HUES6 (cell line): ENCODE data around the gene ZMIZ1.

Source experiments
- H3K27ac ChIP-seq: 2 replicates; pipeline ENCODE4 v1.7.0; 2013; ENCODE audit warnings: low read depth, mild to moderate bottlenecking, low read length, inconsistent platforms
- H3K27me3 ChIP-seq: 2 replicates; pipeline ENCODE4 v1.6.1; 2013; ENCODE audit warnings: low read length; ENCODE audit not compliant: control insufficient read depth, insufficient read depth
- H3K36me3 ChIP-seq: 2 replicates; pipeline ENCODE4 v1.6.1; 2013; ENCODE audit warnings: low read length; ENCODE audit not compliant: control insufficient read depth, insufficient read depth
- H3K4me1 ChIP-seq: 2 replicates; pipeline ENCODE4 v1.6.1; 2013; ENCODE audit warnings: low read length; ENCODE audit not compliant: control insufficient read depth, insufficient read depth
- H3K4me3 ChIP-seq: 2 replicates; pipeline ENCODE4 v1.5.1; 2013; ENCODE audit warnings: low read depth, low read length
- H3K9ac ChIP-seq: one replicate; pipeline ENCODE4 v1.6.1; 2013; ENCODE audit warnings: mild to moderate bottlenecking, low read length
- H3K9me3 ChIP-seq: 2 replicates; pipeline ENCODE4 v1.6.1; 2013; ENCODE audit warnings: low read depth, low read length; ENCODE audit not compliant: control insufficient read depth, insufficient read depth

ZMIZ1 gene

GRCh38 chr10:79147796-79148451, 79.2 kb downstream of the ZMIZ1 start:
- no peak overlapping the region for H3K4me3 ChIP-seq
- H3K27ac ChIP-seq = no peak overlapping the region
- H3K9me3 ChIP-seq = no peaks in the 10 kb centered on the region
- no peaks in the 10 kb centered on the region for H3K27me3 ChIP-seq
- peaks cover 81% of the 10 kb centered on the region for H3K4me1 ChIP-seq
- H3K36me3 ChIP-seq = 0 out of 2 replicates have a peak, but pooled peaks cover 12% of the 10 kb centered on the region
- no peak overlapping the region for H3K9ac ChIP-seq

DNA sequence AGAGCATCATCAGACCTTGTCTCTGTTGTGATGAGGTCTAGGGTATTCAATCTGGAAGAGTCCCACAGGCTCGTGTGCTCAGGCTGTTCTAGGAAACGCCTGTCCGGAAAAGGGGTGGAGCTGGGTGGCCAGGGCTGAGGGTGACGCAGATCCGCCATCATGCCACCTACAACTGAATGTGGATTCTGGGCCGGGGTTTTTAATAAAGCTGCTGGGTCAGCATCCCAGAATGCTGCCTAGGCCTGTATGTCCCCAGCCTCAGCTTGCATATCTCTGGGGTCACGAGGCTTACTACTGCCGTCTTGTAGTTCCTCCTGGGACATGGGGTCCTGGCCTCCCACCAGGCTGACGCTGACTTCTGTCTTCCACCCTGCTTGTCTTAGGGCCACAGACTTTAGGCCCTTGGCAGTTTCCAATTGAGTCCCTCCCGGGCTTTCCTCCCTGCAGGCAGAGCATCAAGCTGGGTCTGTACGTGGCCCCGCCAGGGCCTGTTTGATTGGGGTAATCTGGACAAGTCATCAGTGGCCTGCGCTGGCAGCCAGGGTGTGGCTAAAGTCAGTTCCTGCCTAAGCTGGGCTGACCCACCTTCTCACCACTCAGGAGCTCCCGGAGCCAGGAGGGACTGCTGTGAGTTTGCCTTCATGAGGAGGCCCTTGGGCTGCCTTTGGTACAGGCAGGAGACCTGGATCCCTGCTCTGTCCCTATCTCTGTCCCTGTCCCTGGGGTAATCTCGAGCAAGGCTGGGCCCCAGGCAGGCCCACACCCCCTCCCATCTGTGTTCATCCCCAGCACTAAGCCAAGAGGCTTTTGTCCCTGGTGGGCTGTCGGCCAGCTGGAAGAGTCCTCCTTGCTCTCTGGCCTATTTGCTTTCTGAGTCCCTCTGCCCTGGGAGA, 79.9 kb downstream of the ZMIZ1 start:
- Histone ChIP-seq H3K27me3 (no peaks in the 10 kb centered on the region), H3K4me3 (no peak overlapping the region), H3K4me1 (peaks cover 78% of the 10 kb centered on the region), H3K9me3 (no peaks in the 10 kb centered on the region), H3K9ac (peak overlapping the region; percentile 15), H3K27ac (peak overlapping the region; percentile 69; the same call in 1 of the 2 replicates), H3K36me3 (0 out of 2 replicates have a peak, but pooled peaks cover 12% of the 10 kb centered on the region)

- Histone ChIP-seq H3K9me3 (no peaks in the 10 kb centered on the region), H3K36me3 (0 out of 2 replicates have a peak, but pooled peaks cover 6% of the 10 kb centered on the region), H3K27me3 (no peaks in the 10 kb centered on the region), H3K9ac (peak overlapping the region; percentile 15), H3K27ac (peak overlapping the region; percentile 69; the same call in 1 of the 2 replicates), H3K4me3 (no peak overlapping the region), H3K4me1 (peaks cover 72% of the 10 kb centered on the region)
Measured at GRCh38 chr10:79149345-79149661, 80.5 kb downstream of the ZMIZ1 start.

GRCh38 chr10:79149662-79150443, 81.1 kb downstream of the ZMIZ1 start:
- H3K4me1 ChIP-seq = peaks cover 68% of the 10 kb centered on the region
- H3K9me3 ChIP-seq = no peaks in the 10 kb centered on the region
- H3K27me3 ChIP-seq = no peaks in the 10 kb centered on the region
- H3K36me3 ChIP-seq = 0 out of 2 replicates have a peak, but pooled peaks cover 5% of the 10 kb centered on the region
- H3K9ac ChIP-seq = peak overlapping the region; percentile 27
- H3K4me3 ChIP-seq = no peak overlapping the region
- H3K27ac ChIP-seq = peak overlapping the region; percentile 69; the same call in 1 of the 2 replicates

DNA sequence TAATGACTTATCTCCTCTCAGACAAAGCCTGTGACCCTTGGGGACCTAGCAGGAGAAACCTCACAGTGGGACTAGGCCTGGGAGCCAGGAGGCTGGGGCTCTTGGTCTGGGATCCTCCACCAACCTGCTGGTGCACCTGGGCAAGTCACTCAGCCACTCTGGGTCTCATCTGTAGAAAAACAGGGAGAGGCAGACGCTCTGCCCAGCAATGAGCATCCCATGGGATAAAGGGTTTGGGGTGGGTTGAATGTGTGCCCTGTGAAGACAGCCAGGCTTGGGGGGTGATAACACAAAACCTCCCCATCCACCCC, 81.6 kb downstream of the ZMIZ1 start:
- Histone ChIP-seq H3K4me1 (peaks cover 68% of the 10 kb centered on the region), H3K27ac (peak overlapping the region; percentile 69; the same call in 1 of the 2 replicates), H3K9me3 (no peaks in the 10 kb centered on the region)

GRCh38 chr10:79152423-79152817, 83.7 kb downstream of the ZMIZ1 start:
- H3K27ac ChIP-seq = peak overlapping the region; percentile 91
- H3K9ac ChIP-seq = peak overlapping the region; percentile 57
- H3K9me3 ChIP-seq = no peaks in the 10 kb centered on the region
- 0 out of 2 replicates have a peak, but pooled peaks cover 2% of the 10 kb centered on the region for H3K36me3 ChIP-seq
- no peak overlapping the region for H3K4me3 ChIP-seq
- H3K27me3 ChIP-seq = no peaks in the 10 kb centered on the region
- H3K4me1 ChIP-seq = peaks cover 75% of the 10 kb centered on the region

More for the DNA sequence above, 81.6 kb downstream of the ZMIZ1 start:
- 0 out of 2 replicates have a peak, but pooled peaks cover 5% of the 10 kb centered on the region for H3K36me3 ChIP-seq
- no peak overlapping the region for H3K4me3 ChIP-seq
- H3K27me3 ChIP-seq = no peaks in the 10 kb centered on the region
- peak overlapping the region; percentile 27 for H3K9ac ChIP-seq

DNA sequence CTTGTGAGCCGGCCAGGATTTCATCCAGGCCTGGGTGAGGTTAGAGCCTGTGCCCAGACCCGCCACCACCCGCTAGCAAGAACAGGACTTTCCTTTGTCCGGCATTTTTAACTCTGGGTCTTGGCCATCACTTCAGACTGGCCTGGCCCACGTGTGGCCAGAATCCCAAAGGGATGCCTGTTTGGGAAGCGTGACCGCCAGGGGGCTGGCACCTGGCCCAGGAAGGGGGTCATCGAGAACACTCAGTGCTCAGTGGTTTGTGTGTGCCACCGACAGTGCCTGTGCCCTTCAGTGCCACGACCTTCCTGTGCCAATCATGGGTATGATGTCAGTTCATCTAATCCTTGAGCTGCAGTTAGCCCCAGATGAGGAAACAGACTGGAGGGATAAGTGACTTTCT, 85.0 kb downstream of the ZMIZ1 start:
- H3K4me3 ChIP-seq = no peak overlapping the region
- peaks cover 78% of the 10 kb centered on the region for H3K4me1 ChIP-seq
- no peaks in the 10 kb centered on the region for H3K9me3 ChIP-seq
- H3K27ac ChIP-seq = no peak overlapping the region
- H3K9ac ChIP-seq = no peak overlapping the region
- no peaks in the 10 kb centered on the region for H3K36me3 ChIP-seq
- H3K27me3 ChIP-seq = no peaks in the 10 kb centered on the region

DNA sequence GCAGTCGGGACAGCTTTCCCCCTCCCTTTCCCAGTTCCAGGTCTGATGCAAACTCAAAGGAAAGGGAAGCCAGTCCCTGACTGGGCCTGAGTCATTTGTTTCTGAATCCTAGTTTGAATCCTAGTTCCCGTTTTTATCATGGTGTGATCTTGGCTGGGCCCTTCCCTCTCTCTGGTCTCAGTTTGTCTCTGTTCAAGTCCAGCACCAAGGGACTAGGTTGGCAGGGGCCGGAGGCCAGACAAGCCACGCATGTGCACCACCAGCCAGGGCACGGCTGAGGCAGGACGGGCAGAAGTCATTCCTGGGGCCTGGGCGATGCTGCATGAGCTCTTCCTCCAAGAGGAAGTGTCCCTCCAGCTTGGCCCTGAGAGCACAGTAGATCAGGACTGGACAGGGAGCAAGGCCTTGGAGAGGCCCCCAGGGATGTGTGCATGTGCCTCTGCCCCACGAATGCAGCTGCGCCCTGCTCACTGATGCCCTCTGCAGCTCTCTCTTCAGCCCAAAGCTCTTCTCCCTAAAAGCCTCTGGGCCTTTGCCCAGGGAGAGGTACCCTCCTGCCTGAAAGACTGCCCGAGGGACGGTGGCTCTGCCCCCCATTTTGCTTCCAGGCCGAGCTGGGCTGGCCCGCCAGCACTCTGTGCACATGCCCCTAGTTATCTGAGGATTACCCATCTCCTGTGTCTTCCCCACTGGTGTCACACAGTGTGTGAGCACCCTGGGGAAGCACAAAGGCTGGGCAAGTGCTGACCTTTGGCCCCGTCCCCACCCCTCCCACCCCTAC, 86.7 kb downstream of the ZMIZ1 start:
- Histone ChIP-seq H3K27ac (0 out of 2 replicates have a peak overlapping the region, but pooled peaks have one; percentile 37), H3K9me3 (no peaks in the 10 kb centered on the region), H3K4me1 (peaks cover 77% of the 10 kb centered on the region), H3K27me3 (no peaks in the 10 kb centered on the region), H3K36me3 (no peaks in the 10 kb centered on the region), H3K4me3 (no peak overlapping the region), H3K9ac (no peak overlapping the region)

DNA sequence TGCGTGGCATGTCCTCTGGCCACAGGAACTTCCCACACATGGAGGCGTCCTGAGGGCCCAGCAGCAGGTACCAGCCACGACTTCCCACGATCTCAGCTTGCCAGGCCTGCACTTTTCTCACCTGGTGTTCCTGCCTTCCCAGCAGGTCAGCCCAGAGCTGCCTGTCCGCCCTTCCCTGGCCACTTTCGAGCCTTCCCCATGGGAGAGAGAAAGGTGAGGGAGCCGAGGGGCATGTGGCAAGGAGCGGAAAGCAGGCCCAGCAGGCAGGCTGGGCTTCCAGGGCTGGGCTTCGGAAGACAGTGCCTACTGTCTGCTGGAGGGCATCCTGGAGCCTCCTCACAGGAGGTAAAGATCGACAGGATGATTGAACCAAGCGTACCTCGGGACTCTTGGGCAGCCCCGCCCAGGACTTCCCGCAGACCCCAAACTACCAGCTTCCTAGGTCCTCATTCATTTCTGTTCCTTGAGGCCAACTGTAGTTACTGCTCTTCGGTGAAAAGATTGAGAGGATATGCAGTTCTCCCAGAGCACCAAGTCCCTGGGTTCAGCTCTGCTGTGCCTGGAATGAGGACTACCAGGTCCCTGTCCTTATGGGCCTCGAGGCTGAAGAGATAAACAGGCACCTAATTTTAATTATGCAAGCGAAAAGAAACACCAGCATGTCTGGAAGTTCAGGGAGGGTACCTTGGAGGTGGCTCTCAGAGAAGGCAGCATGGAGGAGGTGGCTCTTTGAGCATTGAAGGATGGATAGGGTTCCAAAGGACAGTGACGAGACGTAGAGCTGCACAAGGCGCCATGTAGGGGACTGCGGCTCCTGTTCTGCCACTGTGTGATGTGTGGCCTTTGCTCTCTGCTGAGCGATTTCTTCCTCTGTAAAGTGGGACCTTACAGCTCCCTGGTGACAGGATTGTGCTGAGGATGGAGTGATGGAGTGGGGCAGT, 87.8 kb downstream of the ZMIZ1 start:
- no peak overlapping the region for H3K4me3 ChIP-seq
- H3K27me3 ChIP-seq = no peaks in the 10 kb centered on the region
- H3K9me3 ChIP-seq = no peaks in the 10 kb centered on the region
- H3K27ac ChIP-seq = peak overlapping the region; percentile 99
- peaks cover under 1% of the 10 kb centered on the region; the same call in 1 of the 2 replicates for H3K36me3 ChIP-seq
- peak overlapping the region; percentile 75 for H3K9ac ChIP-seq
- peaks cover 70% of the 10 kb centered on the region for H3K4me1 ChIP-seq
